ENCODE data around the gene SPC24.

Gene SPC24

GRCh38 chr19:11155373-11156120 is at the start of gene SPC24:
Gene SPC24, minus strand, starts transcription at chr19:11155782. Its CDS starts 6 bp downstream, at chr19:11155776.
- peak; percentile 90 for DNase-seq

- DNase-seq, result no peak
Measured at GRCh38 chr19:11204943-11205349, 49.4 kb upstream of the SPC24 start.

- DNase-seq, result no peak
Measured at GRCh38 chr19:11204076-11204602, 48.6 kb upstream of the SPC24 start.

- DNase-seq, result peak; percentile 47
Measured at GRCh38 chr19:11203194-11204075, 47.9 kb upstream of the SPC24 start.

- no peak for DNase-seq
Measured at GRCh38 chr19:11202488-11203193, 47.1 kb upstream of the SPC24 start.

- no peak for DNase-seq
Measured at GRCh38 chr19:11201791-11202190, 46.2 kb upstream of the SPC24 start.

GRCh38 chr19:11200931-11201330 is 45.3 kb upstream of the SPC24 start:
- DNase-seq, result no peak

- no peak for DNase-seq
Measured at GRCh38 chr19:11200015-11200574, 44.5 kb upstream of the SPC24 start.

GRCh38 chr19:11199517-11199916 is 43.9 kb upstream of the SPC24 start:
- DNase-seq, result no peak

- DNase-seq, result no peak
Measured at GRCh38 chr19:11198769-11199424, 43.3 kb upstream of the SPC24 start.

GRCh38 chr19:11198175-11198534 is 42.6 kb upstream of the SPC24 start:
- DNase-seq, result no peak

GRCh38 chr19:11197291-11198174 is 42.0 kb upstream of the SPC24 start, which contains the start of gene KANK2:
Gene KANK2, minus strand, starts transcription at chr19:11197545. Its CDS starts 3,034 bp downstream, at chr19:11194511.
- DNase-seq, result peak; percentile 70

- DNase-seq, result no peak
Measured at GRCh38 chr19:11196406-11197287, 41.1 kb upstream of the SPC24 start.

- no peak for DNase-seq
Measured at GRCh38 chr19:11195681-11196080, 40.1 kb upstream of the SPC24 start.

- DNase-seq, result no peak
Measured at GRCh38 chr19:11194656-11195558, 39.3 kb upstream of the SPC24 start.

GRCh38 chr19:11194173-11194572 is 38.6 kb upstream of the SPC24 start:
- no peak for DNase-seq

GRCh38 chr19:11192957-11193939 is 37.7 kb upstream of the SPC24 start:
- no peak for DNase-seq

- no peak for DNase-seq
Measured at GRCh38 chr19:11191934-11192333, 36.4 kb upstream of the SPC24 start.

Measured in activated naive CD4-positive, alpha-beta T cell treated with anti-CD3 and anti-CD28 coated beads, Interleukin-2, amount 50 U/mL, for 16 hours (primary cell).